Caki2 (cell line): ENCODE results near the gene SLC16A14. TPM values are rescaled to one million over a fixed set of nuclear protein-coding genes. Genes with fewer than 3 reads are reported as not detected.

Source experiments
- total RNA-seq: library from RNA; depleted of rRNA; stranded (reverse); fragments of >200 nt; shearing (Covaris generic); gene quantifications from 2 replicates; pipeline ENCODE4 v1.2.3, GENCODE V29; 2014; ENCODE audit warnings: low replicate concordance; rRNA removed

The SLC16A14 gene
- total RNA-seq, 1 experiment from 2014 or later = 7.9 TPM

Other genes starting within 250 kb of the SLC16A14 start
- gene TRIP12, start 146.9 kb downstream of the SLC16A14 start, total RNA-seq = 21.3 and 62.8 TPM in 2 replicates
- 1.4 and 1.9 TPM in 2 replicates for gene FBXO36, start 146.4 kb downstream of the SLC16A14 start, total RNA-seq
- 2.1 and 5.8 TPM in 2 replicates for gene SP110, start 151.1 kb upstream of the SLC16A14 start, total RNA-seq
- 3.7 TPM in 1 of 2 replicates, not detected in the other for gene SP140, start 156.8 kb upstream of the SLC16A14 start, total RNA-seq